GM18870 (cell line): Measurements from ENCODE around the gene PRR35.

ENCODE experiments used
- ATAC-seq: cut with Tn5 transposase; IDR thresholded peaks from one replicate; pipeline ENCODE4 v1.9.1; 2021; ENCODE audit warnings: moderate library complexity; ENCODE audit not compliant: unreplicated experiment

The PRR35 gene

DNA sequence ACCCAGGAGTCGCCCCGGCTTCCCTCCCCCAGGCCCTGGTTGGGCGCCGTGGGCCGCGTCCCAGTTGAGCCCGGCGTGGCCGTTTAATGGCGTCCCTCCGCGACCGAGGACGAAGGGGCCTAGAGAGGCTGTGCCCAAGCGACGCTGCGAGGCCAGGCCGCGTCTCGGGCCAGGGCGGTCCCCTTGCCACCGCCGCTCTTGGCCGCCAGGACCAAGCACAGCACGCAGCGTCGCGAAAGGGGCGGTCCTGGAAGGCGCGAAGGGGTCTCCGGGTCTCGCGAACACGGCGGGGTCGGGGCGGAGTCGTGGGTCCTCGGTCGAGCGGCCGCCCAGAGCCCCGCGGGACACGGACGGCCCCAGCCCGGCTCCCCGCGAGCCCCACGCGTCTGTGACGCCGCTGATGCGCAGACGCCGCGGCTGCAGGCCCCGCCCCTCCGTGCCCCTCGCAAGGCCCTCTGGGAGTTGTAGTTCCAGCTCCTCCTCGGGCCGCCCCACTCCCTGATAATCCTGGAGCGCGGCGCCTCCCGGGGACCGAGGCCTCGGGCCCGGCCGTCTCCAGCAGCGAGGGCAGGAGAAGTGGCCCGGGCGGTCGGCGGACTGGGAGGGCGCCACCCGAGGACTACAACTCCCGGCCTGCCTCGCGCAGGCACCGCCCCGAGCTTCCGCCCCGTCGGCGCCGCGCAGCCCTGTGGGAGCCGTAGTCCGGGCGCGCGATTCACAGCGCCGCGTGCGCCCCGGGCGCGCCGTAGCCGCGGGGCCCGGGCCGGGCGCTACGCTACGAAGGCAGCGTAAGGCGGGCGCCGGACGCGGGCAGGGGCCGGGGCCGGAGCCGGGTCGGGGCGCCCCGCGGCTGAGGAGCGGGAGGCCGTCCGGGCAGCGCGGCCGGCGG is 32.9 kb upstream of the PRR35 start, which contains the start of gene CAPN15:
CAPN15 (plus strand) TSS at position 698 of the 889 bp plus-strand sequence. CDS start 19,127 bp downstream, outside the sequence.
- ATAC-seq: peak; percentile 64

GRCh38 chr16:528111-529011 is 31.8 kb upstream of the PRR35 start:
- no peak for ATAC-seq

GRCh38 chr16:529012-529575 is 31.1 kb upstream of the PRR35 start:
- no peak for ATAC-seq

GRCh38 chr16:530111-530817 is 29.9 kb upstream of the PRR35 start:
- ATAC-seq: no peak

- no peak for ATAC-seq
Observed at GRCh38 chr16:531494-532125, 28.6 kb upstream of the PRR35 start.

GRCh38 chr16:533391-534123 is 26.6 kb upstream of the PRR35 start:
- ATAC-seq: no peak

GRCh38 chr16:534135-534534 is 26.1 kb upstream of the PRR35 start:
- ATAC-seq: no peak

DNA sequence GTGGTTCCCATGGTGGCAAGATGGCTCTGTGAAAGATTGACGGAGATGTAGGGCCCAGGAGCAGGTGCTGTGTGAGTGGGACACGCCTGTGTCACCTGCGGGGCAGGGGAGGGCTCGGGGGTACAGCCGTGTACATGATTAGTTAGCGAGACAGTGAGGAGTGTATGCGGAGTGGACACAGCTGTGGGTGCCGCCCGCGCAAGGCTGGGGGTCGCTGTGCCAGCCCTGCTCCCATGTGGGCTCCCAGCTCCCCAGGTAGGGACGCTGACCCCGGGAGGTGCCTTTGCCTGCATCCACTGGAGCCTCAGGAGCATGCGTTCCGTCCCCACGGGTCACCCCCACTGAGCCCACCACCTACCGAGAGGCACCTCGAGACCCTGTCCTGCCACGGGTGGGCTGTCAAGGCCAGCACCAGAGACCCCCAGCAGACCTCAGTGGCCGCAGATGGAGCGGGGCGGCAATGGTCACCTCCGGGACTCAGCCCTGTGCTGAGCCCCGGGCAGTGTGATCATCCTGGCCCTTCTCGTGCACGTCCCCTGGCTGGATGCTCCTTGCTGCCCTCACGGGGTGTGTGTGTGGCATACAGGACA is 25.2 kb upstream of the PRR35 start:
- no peak for ATAC-seq

- ATAC-seq: no peak
Observed at GRCh38 chr16:535446-536405, 24.5 kb upstream of the PRR35 start.

GRCh38 chr16:536746-537145 is 23.4 kb upstream of the PRR35 start:
- ATAC-seq: no peak

DNA sequence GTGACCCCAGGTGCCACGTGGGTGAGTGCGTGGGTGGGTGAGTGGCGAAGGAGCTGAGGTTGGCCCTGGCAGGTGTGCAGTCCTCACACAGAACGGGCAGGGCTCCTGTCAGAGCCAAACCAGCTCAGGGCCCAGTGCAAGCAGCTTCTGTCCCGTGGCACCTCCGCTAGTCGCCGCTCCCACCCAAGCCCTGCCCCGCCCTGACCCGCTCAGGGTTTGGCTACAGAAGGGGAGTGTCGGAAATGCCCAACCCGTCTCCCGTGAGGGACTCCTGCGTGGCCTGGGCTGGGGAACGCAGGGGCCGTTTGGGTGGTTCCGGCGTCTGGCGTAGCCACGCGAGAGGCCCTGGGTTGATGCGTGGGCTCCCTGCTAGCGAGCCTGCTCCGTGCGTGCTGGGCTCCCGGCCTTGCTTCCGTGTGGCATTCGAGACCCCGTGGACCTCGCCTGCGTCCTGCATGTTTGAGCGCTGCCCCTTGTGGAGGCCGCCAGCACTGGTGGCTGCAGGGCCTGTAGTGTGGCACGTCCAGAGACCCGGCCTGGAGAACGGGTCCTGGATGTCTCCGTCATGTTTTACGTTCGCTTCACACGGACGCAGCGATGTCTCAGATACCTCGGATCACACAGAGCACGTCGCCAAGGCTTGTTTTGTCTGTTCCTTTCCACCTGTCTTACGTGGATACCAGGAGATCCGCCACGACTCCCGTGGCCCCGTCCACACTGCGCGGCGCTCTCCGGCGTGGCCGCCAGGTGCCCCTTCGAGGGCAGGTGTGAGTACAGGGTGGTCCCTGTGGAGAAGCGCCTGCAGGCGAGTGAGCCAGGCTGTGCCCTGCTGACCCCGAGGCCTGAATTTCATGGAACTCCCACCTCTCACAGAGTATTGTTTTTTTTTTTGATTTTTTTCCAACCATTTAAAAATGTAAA is 22.5 kb upstream of the PRR35 start:
- ATAC-seq: no peak

DNA sequence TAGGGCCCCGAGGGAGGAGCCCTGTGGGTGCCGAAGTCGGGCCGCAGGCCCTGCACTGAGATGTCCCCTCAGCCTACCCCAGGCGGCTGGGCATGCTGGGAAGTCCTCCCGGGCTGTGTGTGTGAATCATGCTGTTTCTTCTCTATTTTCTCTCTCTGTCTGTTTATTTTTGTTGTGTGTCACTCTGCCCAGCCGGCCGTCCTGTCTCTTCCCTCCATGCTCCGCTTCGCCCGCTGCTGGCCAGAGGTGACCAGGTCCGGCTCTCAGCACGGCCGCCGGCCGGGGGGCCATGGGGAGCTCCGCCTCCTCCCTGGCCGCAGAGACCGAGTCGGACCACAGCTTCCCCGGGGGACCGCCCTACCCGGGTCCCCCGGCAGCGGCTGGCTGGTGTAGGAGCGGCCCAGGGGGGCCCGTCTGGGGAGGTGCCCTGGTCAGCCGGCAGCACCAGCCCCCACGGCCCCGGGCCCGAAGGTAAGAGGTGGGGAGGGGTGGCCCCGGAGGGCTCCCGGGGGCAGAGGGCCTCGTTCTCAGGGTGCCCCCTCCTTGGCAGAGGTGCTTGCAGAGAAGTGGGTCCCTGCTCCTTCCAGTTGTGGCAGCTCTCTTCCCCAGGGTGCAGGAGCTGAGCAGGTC is 20.2 kb upstream of the PRR35 start:
- ATAC-seq: no peak

GRCh38 chr16:540645-541340 is 19.4 kb upstream of the PRR35 start:
- ATAC-seq: no peak

- no peak for ATAC-seq
Observed at GRCh38 chr16:543301-544164, 16.7 kb upstream of the PRR35 start.

DNA sequence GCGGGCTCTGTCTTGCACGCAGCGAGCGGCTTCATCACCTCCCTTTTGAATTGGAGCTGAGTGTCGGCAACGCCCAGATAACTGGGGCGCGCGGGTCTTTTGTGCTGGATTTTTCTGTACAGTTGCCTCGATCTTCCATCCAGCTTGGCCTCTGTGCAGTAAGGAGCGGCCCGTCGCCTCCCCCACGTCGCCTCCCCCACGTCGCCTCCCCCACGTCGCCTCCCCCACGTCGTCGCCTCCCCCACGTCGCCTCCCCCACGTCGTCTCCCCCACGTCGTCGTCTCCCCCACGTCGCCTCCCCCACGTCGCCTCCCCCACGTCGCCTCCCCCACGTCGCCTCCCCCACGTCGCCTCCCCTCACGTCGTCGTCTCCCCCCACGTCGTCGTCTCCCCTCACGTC is 15.7 kb upstream of the PRR35 start:
- no peak for ATAC-seq
